EL (cell line): ENCODE results near the gene TCF23.
"Not testable (repeated sequence)": the region's sequence is repeated elsewhere in the genome, so short reads cannot be mapped to it uniquely, and the experiment has no call there.

ENCODE experiments used
- DNase-seq: peaks from one replicate; pipeline ENCODE4 v3.0.0-alpha.2; 2016

TCF23 gene

GRCh38 chr2:27148801-27149439 lies at the start of gene TCF23:
TSS of gene TCF23 (plus strand) at chr2:27149004. CDS start at chr2:27149134, 130 bp downstream.
- no peak for DNase-seq

- no peak for DNase-seq
These were observed 49.4 kb upstream of the TCF23 start for GRCh38 chr2:27099334-27099955.

- DNase-seq = no peak
These were observed 48.8 kb upstream of the TCF23 start for GRCh38 chr2:27100036-27100435.

- no peak for DNase-seq
These were observed 46.5 kb upstream of the TCF23 start for GRCh38 chr2:27102329-27102728.

GRCh38 chr2:27105981-27106380 lies 42.8 kb upstream of the TCF23 start:
- DNase-seq = no peak

GRCh38 chr2:27108221-27108620 lies 40.6 kb upstream of the TCF23 start:
- no peak for DNase-seq

- no peak for DNase-seq
These were observed 39.7 kb upstream of the TCF23 start for GRCh38 chr2:27109083-27109482.

- not testable (repeated sequence) for DNase-seq
These were observed 38.0 kb upstream of the TCF23 start for GRCh38 chr2:27110603-27111352.

GRCh38 chr2:27111392-27112078 lies 37.3 kb upstream of the TCF23 start:
- DNase-seq = not testable (repeated sequence)

GRCh38 chr2:27115519-27115918 lies 33.3 kb upstream of the TCF23 start:
- no peak for DNase-seq

- DNase-seq = no peak
These were observed 30.7 kb upstream of the TCF23 start for GRCh38 chr2:27117995-27118524.

GRCh38 chr2:27118525-27119329 lies 30.1 kb upstream of the TCF23 start, which contains the start of gene CGREF1:
TSS of gene CGREF1 (minus strand) at chr2:27119128. CDS start at chr2:27104366, 14,762 bp downstream.
- no peak for DNase-seq

GRCh38 chr2:27119330-27119670 lies 29.5 kb upstream of the TCF23 start:
- DNase-seq = not testable (repeated sequence)

- no peak for DNase-seq
These were observed 26.9 kb upstream of the TCF23 start for GRCh38 chr2:27121906-27122305.

- DNase-seq = no peak
These were observed 26.0 kb upstream of the TCF23 start for GRCh38 chr2:27122791-27123190.

GRCh38 chr2:27123302-27124150 lies 25.3 kb upstream of the TCF23 start, which contains the start of gene ABHD1:
TSS of gene ABHD1 (plus strand) at chr2:27123815. CDS start at chr2:27123949, 134 bp downstream.
- DNase-seq = peak; percentile 15

- no peak for DNase-seq
These were observed 23.7 kb upstream of the TCF23 start for GRCh38 chr2:27125104-27125503.

GRCh38 chr2:27126252-27126710 lies 22.5 kb upstream of the TCF23 start:
- no peak for DNase-seq

- no peak for DNase-seq
These were observed 20.7 kb upstream of the TCF23 start for GRCh38 chr2:27127883-27128667.
